Spinal cord (tissue), 4 donors: ENCODE measurements around the gene BLZF1. TPM values are rescaled to one million over a fixed set of nuclear protein-coding genes. Genes with fewer than 3 reads are reported as not detected.

ENCODE experiments used
- polyA plus RNA-seq, 2 donors: library from polyadenylated mRNA; unstranded; fragments of 120-200 nt; gene quantifications; one replicate each; pipeline ENCODE4 v1.2.1, GENCODE V29; 2013; ENCODE audit not compliant: insufficient read length in 2 of 2
- total RNA-seq, 2 donors: library from RNA; depleted of rRNA in 1 of 2; stranded (reverse); fragments of 120-200 nt in 1 of 2; fragments of >200 nt in 1 of 2; gene quantifications; one replicate each; pipeline versions ENCODE4 v1.2.3 to v1.2.4, GENCODE V29; 2013 to 2014

BLZF1 gene
- total and polyA plus RNA-seq, 4 donors, result 16.0 to 35.0 (median 24.9) TPM

Other genes starting within 250 kb of the BLZF1 start
- gene NME7, start 398 bp upstream of the BLZF1 start, total RNA-seq, result 10 to 100 TPM; 21.5 to 22.0 TPM
- gene NME7, start 398 bp upstream of the BLZF1 start, polyA plus RNA-seq, result 100 to 1,000 TPM; 103 to 131 TPM
- 10 to 100 TPM in 1 of 2 donors, 1 to 10 TPM in 1; 6.1 to 14.8 TPM for gene CCDC181, start 59.3 kb downstream of the BLZF1 start, total RNA-seq
- gene CCDC181, start 59.3 kb downstream of the BLZF1 start, polyA plus RNA-seq, result 10 to 100 TPM; 11.0 to 14.8 TPM
- gene SLC19A2, start 117.7 kb downstream of the BLZF1 start, total RNA-seq, result 10 to 100 TPM in 1 of 2 donors, 1 to 10 TPM in 1; 9.5 to 18.8 TPM
- gene SLC19A2, start 117.7 kb downstream of the BLZF1 start, polyA plus RNA-seq, result 10 to 100 TPM; 11.0 to 11.4 TPM
- gene F5, start 218.3 kb downstream of the BLZF1 start, total RNA-seq, result 1 to 10 TPM; 1.5 to 8.4 TPM
- gene F5, start 218.3 kb downstream of the BLZF1 start, polyA plus RNA-seq, result 1 to 10 TPM; 2.6 to 6.1 TPM